ENCODE results near the gene GLI1.
"Not testable (repeated sequence)": the region's sequence is repeated elsewhere in the genome, so short reads cannot be mapped to it uniquely, and the experiment has no call there.

DNA sequence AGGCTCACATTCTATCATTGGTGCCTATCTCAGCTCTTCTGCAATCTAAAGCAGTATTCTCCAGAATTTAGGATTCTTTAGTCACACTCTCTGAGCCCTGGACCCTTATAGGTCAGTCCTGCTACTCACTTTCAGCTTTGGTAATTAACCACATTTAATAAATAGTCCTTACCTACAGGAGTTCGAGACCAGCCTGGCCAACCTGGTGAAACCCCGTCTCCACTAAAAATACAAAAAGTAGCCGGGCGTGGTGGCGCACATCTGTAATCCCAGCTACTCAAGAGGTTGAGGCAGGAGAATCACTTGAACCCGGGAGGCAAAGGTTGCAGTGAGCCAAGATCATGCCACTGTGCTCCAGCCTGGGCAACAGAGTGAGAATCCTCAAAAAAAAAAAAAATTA is 54.1 kb downstream of the GLI1 start:
- TF ChIP-seq, protein P1, sequence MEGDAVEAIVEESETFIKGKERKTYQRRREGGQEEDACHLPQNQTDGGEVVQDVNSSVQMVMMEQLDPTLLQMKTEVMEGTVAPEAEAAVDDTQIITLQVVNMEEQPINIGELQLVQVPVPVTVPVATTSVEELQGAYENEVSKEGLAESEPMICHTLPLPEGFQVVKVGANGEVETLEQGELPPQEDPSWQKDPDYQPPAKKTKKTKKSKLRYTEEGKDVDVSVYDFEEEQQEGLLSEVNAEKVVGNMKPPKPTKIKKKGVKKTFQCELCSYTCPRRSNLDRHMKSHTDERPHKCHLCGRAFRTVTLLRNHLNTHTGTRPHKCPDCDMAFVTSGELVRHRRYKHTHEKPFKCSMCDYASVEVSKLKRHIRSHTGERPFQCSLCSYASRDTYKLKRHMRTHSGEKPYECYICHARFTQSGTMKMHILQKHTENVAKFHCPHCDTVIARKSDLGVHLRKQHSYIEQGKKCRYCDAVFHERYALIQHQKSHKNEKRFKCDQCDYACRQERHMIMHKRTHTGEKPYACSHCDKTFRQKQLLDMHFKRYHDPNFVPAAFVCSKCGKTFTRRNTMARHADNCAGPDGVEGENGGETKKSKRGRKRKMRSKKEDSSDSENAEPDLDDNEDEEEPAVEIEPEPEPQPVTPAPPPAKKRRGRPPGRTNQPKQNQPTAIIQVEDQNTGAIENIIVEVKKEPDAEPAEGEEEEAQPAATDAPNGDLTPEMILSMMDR (IDR thresholded peaks at IDR 0.05), result not testable (repeated sequence)
- TF ChIP-seq POLR2A (IDR thresholded peaks at IDR 0.05), result not testable (repeated sequence)

Data from right lobe of liver (tissue), 4 donors.